GM19438 (cell line): ENCODE results near the gene PPP1R3C.

ENCODE experiments used
- ATAC-seq: cut with Tn5 transposase; IDR thresholded peaks from one replicate; pipeline ENCODE4 v1.9.1; 2021; ENCODE audit warnings: low read depth; ENCODE audit not compliant: unreplicated experiment

Gene PPP1R3C

GRCh38 chr10:91602868-91603568 lies 29.9 kb downstream of the PPP1R3C start:
- no peak for ATAC-seq

DNA sequence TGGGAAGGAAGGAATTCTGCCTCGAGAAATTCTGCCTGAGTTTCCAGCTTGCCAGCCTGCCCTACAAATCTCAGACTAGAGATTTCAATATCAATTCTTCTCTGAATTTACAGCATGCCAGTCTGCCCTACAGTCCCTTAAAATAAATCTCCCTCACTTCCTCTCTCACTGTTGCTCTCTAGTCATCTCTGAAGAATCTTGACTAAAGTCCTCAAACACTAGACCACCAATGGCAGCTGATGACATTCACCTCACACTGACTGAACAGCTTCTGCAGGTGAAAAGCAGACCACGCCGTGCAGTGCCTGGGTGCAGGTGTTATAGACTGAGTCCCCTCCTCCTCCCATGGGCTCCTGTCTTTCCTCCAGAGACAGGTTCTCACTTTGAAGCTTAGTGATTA lies 30.4 kb downstream of the PPP1R3C start:
- ATAC-seq = no peak

- ATAC-seq = no peak
These were observed 31.7 kb downstream of the PPP1R3C start for GRCh38 chr10:91601212-91601611.

DNA sequence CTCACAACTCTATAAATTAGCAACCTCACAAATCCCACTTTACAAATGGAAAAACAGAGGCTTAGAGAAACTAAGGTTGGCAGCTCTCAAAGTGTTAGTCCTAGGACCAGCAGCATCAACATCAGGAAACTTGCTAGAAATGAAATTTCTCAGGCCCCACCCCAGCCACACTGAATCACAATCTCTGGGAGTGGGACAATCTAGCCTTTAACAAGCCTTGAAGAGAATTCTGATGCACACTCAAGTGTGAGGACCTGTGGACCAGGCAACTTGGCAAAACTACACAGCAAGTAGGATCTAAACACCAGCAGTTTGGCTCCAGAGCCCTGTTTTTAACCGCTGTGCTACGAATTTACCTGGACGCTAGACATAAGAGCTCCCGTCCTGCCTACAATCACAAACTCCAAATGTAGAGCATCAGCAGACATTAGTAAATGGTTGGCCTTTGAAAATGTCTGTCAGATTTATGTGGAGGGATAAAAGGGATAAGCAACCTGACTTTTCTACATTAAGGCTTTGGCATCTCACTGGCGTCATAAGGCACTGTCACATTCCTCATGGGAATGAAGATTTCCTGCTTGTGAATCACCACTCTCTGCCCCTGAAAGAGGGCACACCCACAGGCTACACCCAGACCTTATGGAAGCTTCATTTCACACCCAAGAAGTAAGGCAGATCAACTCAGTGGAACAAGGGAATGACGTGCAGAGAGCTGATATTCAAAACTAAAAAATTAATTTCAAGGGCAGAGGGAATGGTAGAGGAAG lies 34.5 kb downstream of the PPP1R3C start:
- ATAC-seq = no peak

DNA sequence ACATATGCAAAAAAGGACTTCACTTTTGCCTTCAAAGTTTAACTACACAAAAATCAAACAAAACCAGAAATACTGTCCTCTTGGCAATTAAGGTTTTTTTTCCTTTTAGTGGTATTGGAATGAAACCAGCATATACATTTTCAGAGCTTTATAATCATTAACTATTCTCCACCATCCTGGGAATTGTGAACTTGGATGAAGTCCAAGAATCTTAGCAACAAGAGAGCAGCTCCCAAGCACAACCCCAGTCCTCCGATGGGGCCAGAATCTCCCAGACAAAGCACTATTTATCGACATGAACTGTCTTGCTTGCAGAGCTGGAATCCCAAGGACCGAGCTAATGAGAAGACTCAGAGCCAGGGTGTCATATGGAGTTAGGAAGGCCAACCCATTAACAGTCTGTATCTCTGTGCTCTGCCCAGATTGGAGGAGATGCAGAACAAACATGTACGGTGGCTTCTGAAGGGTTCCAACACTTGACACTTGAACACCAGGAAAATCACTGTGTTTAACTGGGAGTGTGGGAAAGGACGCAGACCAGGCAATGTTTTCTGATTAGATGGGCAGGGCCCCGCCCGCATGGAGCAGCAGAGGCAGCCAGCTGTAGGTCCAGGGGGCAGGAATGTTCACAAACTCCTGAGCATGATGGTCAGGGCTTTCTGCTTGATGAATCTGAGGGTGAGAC lies 35.5 kb downstream of the PPP1R3C start:
- ATAC-seq = no peak

GRCh38 chr10:91596825-91597196 lies 36.1 kb downstream of the PPP1R3C start:
- no peak for ATAC-seq

DNA sequence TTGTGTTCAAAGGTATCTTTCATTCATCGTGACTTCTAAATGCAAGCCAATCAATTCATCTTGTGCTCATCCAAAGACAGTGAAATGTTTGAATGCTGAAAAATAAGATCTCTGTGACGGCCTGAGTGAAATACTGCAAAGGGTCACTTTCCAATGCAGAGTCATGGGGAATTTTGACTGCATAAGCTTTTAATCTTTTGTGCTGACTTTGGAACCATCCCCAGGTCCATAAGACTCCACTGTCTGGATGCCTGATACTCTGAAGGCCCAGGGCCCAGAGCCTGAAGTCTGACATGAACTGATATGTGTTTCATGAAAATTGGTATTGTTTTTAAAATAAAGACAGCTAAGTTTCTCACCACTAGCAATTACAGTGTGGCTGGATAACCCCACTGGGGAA lies 39.0 kb downstream of the PPP1R3C start:
- ATAC-seq = no peak

DNA sequence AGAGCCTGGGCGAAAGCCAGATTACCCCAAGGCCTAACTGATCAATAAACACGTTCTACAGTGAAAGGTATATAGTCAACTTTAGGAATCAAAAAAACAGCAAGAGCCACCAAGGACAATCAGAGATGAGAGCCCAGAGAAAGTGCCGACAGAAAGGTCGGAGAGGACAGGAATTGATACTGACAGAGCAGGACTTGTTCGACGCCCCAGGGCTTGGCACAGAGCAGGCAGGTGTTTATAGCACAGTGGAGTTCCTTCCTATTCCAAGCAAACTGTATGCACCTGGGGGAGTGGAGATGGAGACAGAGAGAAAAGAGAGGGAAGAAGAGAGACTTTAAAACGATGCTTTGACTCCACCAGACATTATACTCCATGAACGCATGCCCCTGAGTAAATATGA lies 39.5 kb downstream of the PPP1R3C start:
- ATAC-seq = no peak

GRCh38 chr10:91592266-91592975 lies 40.5 kb downstream of the PPP1R3C start:
- no peak for ATAC-seq

DNA sequence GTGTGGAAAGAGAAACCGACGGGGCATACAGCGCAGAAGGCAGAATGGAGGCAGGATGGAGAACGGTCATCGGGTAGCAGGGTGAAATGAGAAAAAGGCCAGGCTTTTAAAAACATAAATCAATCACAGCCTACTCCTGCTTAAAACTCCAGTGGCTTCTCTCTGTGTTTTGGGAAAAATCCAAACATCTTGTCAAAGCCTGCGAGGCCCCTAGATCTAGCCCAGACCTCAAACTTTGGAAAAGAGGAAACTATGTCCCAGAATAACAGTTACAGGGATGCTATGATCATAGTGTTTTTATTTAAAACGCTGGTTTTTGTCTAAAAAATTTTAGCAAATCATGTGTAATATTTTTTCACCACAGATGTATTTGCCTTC lies 41.1 kb downstream of the PPP1R3C start:
- ATAC-seq = no peak

DNA sequence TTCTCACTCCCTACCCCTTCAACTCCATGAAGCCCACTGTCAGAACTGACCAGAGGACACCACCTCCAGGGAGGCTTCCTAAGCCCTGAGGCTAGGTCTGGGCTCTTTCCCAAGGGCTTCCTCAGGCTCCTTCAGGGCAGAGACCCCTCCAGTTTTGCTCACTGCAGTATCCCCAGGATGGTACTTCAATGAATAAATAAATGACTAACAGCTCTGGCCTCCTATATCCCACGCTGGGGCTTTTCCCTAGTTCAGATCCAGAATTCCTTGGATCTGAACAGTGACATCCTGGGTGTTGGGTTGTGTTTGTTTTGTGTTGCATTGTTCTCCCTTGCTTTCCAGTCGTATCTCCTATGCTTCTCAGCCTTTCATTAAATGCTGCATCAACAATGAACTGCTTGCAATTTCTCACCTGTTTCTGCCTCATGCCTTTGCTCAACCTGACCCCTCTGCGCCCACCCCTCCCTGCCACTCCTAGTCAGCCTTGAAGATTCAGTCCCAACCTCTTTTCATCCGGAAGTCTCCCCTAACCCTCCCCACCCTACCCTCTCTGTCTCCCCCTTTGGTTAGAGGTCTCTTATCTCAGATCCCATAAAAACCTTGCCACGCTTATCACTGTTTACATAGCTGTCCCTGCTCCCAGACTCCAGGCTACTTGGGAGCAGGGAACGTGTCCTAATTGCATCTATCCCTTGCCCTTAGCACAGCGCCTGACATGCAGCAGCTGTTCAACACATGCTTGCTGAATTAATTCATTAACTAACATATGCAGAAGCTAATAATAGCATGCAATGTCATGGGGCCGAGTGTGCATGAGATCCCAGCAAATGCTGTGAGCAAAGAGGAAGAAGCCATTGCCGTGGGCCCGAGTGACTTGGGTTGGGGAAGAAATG lies 41.7 kb downstream of the PPP1R3C start:
- ATAC-seq = no peak

DNA sequence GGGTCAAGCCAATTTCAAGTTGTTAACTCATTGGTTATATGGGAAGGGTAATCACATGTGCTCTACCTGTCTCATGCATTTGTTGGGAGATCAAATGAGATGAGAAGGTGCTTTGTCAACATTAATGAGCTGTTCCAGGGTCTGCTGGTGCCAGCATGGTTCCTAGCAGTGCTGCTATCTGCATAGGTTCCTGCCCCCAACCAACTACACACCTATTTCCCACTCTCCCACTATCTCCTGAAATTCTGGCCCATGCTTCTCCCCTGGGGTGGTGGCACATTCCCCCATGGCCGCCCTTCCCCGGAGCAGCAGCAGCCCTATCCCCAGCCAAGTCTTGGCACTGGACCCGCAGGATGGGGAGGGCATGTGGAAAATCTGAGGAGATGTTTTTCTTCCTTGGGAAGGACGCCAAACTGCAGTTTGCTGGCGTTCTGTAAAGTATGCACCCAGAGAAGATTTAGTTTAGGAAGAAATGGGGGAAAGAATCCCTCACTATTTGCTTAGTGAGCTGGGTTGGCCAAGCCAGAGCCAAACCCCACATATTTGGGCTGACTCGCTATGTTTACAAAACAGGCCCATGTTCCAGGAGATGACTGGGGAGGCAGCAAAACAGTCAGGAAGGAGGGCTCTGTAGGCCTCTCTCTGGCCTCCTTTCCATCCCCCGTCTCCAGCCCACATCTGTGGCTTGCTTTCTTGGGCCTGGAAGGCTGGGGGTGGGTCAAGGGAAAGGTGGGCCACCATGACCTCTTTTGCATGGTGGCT lies 42.5 kb downstream of the PPP1R3C start:
- no peak for ATAC-seq

- ATAC-seq = no peak
These were observed 43.2 kb downstream of the PPP1R3C start for GRCh38 chr10:91589658-91590035.

DNA sequence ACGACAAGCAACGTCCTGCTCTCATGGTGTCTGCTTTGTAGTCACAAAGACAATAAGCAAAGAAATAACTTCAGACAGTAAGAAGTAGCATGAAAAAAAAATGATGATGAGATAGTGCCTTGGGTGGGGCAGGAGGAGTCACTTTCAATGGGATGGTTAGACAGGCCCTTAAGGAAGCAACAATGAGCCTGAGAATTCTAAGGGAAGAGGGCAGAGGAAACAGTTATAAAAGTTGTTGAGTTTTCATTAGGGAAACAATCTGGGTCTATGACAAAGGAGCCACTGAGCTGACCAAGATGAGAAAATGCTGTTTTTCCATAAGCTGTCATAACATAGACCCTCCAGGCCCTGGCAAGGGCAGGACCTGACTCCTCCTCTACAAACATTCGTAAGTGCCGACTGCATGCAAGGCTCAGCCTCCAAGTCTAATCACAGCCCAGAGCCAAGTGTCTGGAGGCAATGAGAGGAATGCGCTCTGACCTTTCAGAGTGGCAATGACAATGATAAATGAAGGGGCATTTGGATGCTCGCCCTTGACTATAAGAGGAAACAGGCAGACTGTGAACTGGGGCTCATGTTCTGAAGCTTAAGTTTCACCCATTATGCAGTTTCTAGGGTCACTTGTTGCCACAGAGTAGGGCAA lies 43.7 kb downstream of the PPP1R3C start:
- ATAC-seq = no peak

- no peak for ATAC-seq
These were observed 44.9 kb downstream of the PPP1R3C start for GRCh38 chr10:91587710-91588638.

GRCh38 chr10:91582153-91582554 lies 50.7 kb downstream of the PPP1R3C start:
- ATAC-seq = no peak

DNA sequence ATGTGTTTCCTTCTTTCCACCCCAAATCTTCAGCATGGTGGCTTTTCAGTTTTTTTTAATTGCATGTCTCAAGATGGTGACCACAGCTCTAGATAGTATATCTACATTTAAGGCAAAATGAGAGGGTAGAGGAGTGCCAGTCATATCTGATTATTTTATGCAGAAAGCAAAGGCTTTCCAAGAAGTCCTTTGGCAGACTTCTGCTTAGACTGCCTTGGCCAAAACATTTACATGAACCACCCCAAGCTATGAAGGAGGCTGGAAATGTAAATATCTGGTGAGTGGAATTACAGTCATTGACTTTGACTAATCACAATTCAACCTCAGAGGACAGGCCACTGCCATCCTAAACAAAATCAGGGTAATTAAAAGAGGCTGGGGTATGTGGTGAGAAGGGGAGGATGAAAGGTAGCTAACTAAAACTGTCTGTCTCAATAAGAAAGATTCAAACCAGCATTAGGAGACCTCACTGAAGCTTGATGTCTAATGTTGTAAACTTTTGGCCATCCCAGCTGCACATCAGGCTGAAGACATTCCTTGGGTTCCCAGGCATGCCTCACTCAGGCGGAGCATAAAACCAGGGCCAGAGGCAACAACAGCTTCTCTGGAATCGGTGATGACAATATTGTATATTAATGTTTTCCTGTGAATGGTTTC lies 53.4 kb downstream of the PPP1R3C start:
- no peak for ATAC-seq
